Stimulated activated CD8-positive, alpha-beta memory T cell treated with anti-CD3 and anti-CD28 coated beads, Interleukin-15, amount 100 ng/mL, for 1 hour (primary cell): ENCODE data around the gene NKX1-1.

Experiments used
- DNase-seq: peaks from one replicate; pipeline ENCODE4 v3.0.0-alpha.2; 2020; ENCODE audit warnings: low read depth

NKX1-1 gene

GRCh38 chr4:1416948-1417260 is 10.7 kb upstream of the NKX1-1 start:
- DNase-seq = no peak

GRCh38 chr4:1416051-1416947 is 10.1 kb upstream of the NKX1-1 start:
- no peak for DNase-seq

GRCh38 chr4:1415681-1415981 is 9.4 kb upstream of the NKX1-1 start:
- no peak for DNase-seq

GRCh38 chr4:1414831-1415680 is 8.8 kb upstream of the NKX1-1 start:
- DNase-seq = no peak

GRCh38 chr4:1413687-1414479 is 7.6 kb upstream of the NKX1-1 start:
- no peak for DNase-seq

- DNase-seq = no peak
Measured at GRCh38 chr4:1413204-1413663, 7.0 kb upstream of the NKX1-1 start.

DNA sequence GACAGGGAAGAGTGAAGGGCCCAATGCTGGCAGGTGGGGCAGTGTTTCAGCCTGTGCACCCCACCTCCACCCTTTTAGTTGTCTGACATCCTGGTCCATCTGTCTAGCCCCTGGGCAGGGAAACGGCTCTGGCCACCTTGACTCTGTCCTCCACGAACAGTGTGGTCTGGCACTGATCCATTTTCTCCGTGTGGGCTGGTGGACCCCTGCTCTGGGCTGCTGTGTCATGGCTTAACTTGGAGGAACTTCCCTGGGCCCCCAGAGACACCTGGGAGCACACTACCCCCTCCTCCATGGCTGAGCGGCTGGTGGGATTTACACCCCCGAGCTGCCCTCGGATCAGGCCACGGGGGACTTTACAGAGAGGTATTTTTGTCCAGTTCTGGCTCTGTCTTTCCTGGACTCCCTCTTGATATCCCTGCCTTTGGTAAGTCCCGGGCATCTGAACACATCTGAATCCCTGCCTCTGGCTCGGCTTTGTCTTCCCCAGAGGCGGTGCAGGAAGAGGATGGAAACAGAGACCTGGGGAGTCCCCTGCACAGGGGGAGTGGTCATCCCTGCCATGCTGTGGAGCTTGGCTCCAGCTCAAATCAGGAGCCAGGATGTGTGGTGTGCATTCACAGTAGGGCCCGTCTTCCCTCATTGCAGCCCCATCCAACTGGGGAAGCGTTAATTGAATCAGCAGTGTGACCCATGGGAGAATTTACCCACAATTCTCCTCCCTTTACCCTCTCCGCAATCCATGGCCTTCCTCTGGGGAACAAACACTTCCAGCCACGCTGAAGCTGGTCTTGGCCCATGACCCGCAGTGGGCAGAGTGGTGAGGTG is 6.3 kb upstream of the NKX1-1 start:
- no peak for DNase-seq

DNA sequence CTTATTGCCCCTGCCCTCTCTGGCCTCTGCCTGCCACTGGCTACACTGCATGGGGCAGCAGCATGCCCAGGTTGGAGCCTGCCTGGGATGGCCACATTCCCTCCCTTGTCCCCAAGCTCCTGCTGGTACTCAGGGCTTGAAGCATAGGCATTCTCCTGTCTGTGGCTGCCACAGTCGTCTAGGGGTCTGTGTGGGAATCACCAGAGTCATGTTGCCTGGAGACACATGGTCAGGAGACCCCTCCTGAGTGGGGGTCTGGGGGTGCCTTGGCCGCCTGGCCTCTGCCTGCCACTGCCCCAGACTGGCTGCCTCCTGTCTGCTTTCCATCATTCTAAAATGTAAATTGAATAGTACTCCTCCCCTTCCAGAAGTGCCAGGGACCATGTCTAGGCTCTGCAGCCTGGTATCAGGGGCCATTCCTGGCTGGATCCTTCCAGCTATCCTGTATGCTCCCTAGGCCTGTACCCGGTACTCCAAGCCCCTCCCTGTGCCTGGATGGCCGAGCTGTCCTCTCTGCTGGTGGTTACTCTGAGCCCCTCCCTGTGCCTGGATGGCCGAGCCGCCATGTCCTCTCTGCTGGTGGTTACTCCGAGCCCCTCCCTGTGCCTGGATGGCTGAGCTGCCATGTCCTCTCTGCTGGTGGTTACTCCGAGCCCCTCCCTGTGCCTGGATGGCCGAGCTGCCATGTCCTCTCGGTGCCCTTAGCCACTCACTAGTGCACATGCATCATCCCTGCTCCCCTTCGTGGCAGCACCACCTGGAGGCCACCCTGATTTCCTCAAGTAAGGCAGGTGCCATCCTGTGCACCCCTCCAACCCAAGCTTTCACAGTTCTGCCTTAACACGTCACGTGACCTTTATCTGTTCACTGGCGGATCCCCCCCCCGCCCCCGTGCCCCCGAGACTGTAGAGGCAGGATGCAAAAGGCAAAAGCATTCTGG is 5.5 kb upstream of the NKX1-1 start:
- DNase-seq = no peak

- no peak for DNase-seq
Measured at GRCh38 chr4:1410491-1411325, 4.5 kb upstream of the NKX1-1 start.

- DNase-seq = no peak
Measured at GRCh38 chr4:1409491-1410425, 3.5 kb upstream of the NKX1-1 start.

DNA sequence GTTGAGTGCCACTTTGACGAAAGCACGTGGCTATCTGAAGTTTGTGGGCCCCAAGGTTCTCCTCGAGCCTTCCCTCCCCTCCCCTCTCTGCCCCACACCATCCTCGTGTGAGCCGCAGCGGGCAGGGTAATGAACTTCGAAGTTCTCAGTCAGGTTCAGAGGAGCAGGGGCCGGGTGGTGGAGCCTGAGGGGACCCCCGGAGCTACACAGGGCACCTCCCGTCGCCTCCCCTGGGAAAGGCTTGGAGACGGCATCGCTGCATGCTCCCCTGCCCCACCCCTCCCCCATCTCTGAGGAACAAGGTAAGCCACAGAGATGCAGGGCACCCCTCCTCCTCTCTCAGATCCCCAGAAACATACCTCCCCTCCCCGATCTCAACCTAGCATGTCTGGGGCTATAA is 2.8 kb upstream of the NKX1-1 start:
- no peak for DNase-seq

GRCh38 chr4:1408418-1408817 is 2.2 kb upstream of the NKX1-1 start:
- no peak for DNase-seq

DNA sequence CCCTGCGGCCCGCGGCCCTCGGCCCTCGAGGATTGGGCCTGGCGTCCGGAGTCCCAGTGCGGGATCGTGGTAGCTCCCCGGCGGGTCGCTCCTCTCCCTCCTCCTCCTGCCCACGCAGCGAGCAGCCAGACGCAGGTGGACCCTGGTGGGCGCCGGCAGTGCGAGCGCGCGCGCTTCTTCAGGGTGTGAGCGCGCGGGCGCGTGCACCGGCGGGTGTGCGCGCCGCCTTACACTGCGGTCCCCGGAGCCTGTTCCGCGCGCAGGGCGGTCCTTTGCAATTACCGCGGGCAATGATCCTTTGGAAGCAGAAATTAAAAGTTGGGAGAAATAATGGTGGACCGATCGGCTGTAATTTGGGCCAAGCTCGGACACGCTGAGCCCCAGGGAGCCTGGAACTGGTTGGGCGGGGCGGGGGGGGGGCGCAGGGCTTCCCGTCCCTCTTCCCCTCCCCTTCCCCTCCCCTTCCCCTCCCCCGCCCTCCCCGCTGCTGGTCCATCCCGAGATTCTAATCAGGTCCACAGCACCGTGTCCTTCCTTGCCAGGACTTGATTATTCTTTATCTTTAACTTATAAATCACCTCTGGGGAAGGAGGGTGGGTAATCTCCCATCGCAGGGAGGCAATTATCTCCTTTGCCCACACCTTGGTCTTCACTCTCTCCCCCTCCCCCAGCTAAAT is 1.6 kb upstream of the NKX1-1 start:
- no peak for DNase-seq

DNA sequence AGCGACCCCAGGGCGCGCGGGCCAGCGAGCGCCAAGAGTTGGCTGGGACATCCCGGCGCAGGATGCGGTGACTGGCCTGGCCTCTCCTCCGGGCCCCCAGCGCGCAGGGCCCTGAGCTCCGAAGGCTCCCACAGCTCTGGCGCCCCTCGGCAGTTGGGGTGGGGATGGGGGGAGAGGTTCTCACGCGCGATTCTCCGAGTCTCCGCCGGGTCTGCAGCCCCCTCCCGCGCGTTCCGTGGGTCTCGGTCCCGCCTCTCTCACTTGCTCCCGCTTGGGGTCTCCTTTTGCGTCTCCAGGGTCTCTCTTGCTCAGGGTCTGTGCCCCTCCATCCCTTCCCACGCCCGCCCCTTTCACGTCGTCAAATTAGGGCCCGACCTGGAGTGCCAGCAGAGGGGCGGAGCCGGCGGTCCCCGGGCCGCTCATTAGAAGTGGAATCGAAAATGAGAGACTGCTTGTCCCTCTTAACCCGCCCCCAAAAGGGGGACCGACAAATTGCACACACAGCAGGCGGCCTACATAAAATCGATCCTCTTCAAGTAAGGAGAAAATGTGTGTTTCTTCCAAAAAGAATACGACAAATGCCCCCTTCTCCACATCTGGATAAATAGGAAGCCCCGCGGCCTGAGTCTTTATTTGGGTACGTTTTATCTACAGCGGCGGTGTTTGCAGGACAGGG is 877 bp upstream of the NKX1-1 start:
- no peak for DNase-seq

DNA sequence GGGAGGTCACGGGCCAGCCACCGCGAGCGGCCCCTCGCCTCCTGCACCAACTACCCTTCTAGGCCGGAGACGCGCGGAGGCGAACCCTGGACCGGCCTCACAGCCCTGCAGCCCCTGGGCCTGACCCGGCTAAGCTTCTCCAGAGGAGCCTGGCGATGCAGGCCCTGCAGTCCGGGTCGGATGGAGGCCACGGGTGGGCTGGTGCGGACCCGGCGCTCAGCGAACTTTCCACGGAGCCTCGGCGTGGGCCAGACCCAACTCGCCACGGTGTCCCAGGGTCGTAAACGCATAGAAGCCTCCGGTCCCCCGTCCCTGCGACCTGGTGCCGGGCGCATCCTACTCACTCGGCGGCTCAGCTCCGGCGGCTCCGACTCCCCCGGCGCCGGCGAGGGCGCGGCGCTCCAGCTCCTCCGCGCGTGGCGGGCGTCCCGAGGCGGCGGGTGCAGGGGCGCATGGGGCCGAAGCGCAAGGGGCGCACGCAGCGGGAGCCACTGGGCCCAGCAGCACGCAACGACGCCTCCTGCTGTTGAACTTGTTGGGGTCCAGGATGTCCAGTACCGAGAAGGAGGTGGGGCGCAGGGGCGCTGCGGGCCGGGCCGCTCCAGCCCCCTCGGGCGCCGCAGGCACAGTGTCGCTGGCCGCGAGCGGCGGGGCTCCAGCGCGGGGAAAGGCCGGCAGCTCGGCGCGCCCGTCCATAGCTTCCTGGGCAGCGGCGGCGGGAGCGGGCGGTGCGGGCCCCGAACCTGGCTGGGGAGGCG is 427 bp downstream of the NKX1-1 start:
- DNase-seq = no peak

GRCh38 chr4:1405254-1405635 is 997 bp downstream of the NKX1-1 start:
- no peak for DNase-seq
